Measurements from ENCODE around the gene PPP4C.
A peak's percentile ranks its signal among the peaks of the same experiment; 100 is the strongest.

PPP4C gene

GRCh38 chr16:30060346-30060745, 15.4 kb upstream of the PPP4C start:
- no peak for DNase-seq

- no peak for DNase-seq
Observed at GRCh38 chr16:30060836-30061554, 14.8 kb upstream of the PPP4C start.

DNA sequence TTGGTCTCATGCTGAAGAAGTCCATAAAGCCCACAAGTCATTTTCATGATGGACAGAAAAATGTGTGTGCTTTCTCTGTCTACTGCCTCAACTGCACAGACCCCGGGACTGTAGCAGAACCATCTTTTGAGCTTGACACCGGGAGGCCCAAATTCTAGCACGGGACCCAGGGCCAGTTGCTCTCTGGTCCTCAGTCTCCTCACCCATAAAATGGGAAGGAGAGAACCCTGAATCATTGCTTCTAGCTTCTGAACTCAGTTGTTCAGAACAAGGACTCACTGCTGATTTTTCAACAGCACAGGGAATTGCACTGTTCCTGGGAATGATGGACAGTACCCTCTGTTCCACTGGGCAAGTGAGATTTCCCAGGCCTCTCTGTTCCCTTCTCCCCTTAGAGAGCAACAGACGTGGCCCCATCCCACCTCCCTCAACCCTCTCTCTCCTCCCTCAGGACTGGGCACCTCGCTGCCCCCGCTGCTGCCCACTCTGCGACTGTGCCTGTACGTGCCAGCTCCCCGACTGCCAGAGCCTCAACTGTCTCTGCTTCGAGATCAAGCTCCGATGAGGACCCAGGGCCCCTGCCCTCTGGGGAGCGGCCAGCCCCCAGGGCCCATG, 12.4 kb upstream of the PPP4C start:
- DNase-seq: no peak

GRCh38 chr16:30063893-30064728, 11.7 kb upstream of the PPP4C start:
- DNase-seq: peak; percentile 68 to 72

DNA sequence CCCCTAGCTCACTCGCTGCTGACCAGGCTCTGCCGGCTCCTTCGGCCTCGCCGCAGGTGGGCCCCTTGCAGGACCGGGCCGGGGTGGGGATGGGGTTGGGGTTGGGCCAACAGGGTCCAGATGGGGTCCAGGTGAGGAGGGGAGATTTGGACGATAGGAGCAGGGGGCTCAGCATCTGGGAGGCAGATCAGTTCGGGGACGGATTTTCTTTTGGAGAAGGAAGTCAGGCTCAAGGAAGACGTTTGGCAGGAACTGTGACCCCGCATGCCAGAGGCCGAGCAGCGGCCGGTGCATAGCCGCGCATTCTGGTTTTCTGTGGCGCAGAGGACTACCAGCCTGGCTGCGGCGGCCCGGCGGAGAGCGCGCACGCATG, 11.1 kb upstream of the PPP4C start:
- no peak for DNase-seq

DNA sequence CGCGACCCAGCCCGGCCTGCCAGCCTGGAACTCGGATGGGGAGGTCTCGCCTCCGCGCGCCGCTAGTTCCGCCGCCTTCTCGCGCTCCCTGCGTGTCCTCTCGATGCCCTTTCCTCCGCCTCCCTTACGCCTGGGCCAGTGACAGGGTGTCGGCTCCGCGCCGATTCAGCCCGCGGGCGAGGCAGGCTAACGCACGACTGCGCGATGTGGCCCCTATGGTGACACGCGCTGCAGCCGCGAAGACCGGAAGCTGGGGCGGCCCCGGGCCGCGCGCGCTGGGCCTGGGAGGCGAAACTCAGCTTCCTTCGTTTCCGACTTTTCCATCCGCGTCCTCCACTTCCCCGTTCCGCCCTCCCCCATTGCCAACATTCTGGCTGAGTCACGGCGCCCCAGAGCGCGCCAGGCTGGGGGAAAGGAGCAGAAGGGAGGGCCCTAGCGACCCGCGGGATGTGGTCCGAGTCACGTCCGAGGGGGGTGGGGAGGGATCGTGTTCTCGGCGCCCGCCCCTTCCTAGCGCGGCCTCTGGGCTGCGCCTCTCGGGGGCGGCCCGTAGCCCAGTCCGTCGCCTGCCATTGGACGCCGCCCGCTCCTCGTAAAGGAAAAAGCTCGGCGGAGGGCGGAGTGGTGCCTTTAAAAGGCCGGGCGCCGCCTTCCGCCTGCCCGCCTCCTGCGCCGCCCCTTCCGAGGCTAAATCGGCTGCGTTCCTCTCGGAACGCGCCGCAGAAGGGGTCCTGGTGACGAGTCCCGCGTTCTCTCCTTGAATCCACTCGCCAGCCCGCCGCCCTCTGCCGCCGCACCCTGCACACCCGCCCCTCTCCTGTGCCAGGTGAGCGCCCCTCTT, 10.5 kb upstream of the PPP4C start, which contains the start of gene ALDOA:
ALDOA (plus strand) TSS at position 659 of the 841 bp plus-strand sequence. CDS start 1,138 bp downstream, outside the sequence.
- DNase-seq: peak; percentile 93 to 97

- DNase-seq: no peak
Observed at GRCh38 chr16:30065943-30066760, 9.6 kb upstream of the PPP4C start.

- DNase-seq: no peak
Observed at GRCh38 chr16:30066761-30067583, 8.8 kb upstream of the PPP4C start.

DNA sequence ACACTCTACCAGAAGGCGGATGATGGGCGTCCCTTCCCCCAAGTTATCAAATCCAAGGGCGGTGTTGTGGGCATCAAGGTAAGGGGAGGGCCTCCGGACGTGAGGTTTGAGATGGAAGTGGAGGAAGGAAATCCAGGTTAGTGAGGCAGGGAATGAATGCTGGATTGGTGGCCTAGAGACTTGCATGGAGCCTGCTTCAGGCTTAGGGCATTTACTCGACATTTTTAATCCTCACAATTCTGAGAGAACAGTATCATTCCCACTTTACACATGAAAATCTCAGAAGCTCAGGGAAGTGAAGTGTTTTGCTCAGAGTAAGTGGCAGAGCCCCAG, 8.2 kb upstream of the PPP4C start:
- DNase-seq: no peak

DNA sequence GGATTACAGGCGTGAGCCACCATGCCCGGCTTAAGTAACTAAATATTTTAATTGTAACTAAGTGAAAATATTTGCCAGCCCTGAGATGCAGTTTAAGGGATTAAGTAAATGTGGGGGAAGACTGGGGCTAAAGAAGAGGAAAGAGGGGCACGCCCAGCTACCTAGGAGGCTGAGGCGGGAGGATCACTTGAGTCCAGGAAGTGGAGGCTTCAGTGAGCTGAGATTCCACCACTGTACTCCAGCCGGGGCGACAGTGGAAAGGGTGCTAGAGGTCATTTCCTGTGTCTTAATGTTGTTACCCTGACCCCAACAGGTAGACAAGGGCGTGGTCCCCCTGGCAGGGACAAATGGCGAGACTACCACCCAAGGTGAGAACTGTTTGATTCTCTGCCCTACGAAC, 7.5 kb upstream of the PPP4C start:
- DNase-seq: no peak

GRCh38 chr16:30068750-30069610, 6.8 kb upstream of the PPP4C start:
- DNase-seq: peak; percentile 56 to 70

DNA sequence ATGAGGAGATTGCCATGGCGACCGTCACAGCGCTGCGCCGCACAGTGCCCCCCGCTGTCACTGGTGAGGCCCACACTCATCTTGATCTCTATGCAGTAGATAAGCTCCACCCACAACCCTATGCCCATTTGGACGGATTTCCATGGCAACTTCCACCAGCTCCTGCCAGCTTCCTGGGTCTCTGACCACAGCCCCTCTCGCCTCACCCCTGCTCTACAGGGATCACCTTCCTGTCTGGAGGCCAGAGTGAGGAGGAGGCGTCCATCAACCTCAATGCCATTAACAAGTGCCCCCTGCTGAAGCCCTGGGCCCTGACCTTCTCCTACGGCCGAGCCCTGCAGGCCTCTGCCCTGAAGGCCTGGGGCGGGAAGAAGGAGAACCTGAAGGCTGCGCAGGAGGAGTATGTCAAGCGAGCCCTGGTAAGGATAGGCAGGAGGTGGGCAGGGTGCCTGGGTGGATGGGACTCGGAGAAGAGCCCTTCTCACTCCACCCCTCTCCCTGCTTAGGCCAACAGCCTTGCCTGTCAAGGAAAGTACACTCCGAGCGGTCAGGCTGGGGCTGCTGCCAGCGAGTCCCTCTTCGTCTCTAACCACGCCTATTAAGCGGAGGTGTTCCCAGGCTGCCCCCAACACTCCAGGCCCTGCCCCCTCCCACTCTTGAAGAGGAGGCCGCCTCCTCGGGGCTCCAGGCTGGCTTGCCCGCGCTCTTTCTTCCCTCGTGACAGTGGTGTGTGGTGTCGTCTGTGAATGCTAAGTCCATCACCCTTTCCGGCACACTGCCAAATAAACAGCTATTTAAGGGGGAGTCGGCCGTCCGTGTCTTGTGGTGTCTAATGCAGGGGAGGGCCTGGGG, 6.0 kb upstream of the PPP4C start:
- no peak for DNase-seq

DNA sequence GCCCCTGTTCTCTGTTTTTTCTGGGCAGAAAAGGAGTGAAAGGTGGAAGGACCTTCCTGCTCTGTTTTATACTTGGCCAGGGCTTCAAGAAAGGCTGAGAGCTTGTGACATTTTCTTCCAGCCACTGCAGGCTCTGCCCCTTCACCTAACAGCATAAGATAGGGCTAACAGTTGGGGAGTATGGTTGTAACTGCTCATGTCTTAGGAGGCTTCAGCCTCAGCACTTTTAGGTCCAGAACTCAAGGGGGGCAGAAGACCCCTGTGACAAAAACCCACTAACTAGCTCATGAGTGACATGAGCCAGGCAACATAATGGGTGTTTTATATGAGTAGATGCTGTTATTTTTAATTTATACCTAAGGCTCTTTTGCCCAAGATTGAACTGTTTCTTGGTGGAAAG, 5.3 kb upstream of the PPP4C start:
- no peak for DNase-seq

DNA sequence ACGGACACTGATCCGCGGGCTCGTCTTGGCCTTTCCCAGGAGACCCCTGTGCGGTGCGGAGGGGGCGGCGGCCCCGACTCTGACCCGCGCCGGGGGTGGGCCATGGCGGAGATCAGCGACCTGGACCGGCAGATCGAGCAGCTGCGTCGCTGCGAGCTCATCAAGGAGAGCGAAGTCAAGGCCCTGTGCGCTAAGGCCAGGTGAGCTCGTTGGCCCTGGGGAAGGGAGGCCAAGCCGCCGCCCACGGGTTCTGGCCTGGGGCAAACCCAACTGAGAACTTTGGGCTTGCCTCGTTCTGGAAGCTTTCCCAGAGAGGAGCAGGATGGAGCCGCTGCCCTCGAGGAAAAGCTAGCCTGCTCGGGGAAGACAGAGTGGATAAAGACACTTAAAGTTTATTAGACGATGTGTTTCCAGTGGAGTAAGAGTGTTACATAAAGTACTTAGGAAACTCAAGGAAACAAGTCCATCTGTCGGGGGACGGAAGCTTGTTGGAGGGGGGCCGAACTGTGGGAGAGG, 540 bp downstream of the PPP4C start:
- no peak for DNase-seq

GRCh38 chr16:30077656-30078055, 1.9 kb downstream of the PPP4C start:
- DNase-seq: no peak

- no peak for DNase-seq
Observed at GRCh38 chr16:30078744-30079143, 3.0 kb downstream of the PPP4C start.

DNA sequence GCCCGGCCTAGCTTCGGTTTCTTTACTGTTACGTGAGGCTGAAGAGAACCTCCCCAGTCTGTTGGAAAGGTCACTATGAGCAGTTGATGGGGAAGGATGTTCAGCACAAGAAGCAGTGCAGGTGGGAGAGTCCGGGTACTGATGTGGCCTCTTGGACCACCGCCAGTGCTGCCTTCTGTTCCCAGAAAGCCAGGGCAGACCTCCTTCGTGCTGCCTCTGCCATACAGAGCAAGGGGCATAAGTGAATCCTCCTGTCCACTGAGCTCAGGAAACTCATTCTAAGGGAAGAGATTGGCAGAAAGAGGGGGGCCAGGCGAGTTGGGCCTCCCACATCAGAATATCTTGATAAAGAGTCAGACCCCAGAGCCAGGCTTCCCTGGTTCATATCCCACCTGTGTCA, 3.7 kb downstream of the PPP4C start:
- no peak for DNase-seq

DNA sequence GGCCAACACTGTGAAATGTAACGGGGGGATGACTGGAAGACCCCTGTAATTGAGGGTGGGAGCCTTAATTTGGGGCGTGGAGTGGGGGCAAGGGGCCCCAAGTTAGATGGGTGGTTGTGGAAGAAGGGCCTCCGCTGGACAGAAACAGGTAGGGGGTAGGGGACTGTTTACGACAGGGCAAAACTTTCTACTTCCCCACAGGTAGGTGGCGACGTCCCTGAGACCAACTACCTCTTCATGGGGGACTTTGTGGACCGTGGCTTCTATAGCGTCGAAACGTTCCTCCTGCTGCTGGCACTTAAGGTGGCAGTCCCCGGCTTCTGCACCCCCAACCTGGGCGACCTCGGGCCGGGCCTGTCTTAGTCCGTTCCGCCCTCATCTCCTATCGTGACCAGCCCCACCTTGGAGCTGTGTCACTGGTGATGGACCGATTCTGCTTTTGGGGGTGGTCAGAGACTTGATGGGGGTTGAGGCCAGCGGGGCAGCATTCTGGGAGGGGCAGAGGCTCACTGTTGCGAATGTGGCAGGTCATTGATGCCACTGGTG, 6.8 kb downstream of the PPP4C start:
- no peak for DNase-seq

Data from activated CD4-positive, alpha-beta T cell treated with anti-CD3 and anti-CD28 coated beads for 4 hours (primary cell).